NCI-H1048 (cell line): Measurements from ENCODE around the gene R3HDM4.

ENCODE experiments used
- DNase-seq: peaks from one replicate; lab custom pipeline; 2025; lab: John Stamatoyannopoulos, UW

R3HDM4 gene

DNA sequence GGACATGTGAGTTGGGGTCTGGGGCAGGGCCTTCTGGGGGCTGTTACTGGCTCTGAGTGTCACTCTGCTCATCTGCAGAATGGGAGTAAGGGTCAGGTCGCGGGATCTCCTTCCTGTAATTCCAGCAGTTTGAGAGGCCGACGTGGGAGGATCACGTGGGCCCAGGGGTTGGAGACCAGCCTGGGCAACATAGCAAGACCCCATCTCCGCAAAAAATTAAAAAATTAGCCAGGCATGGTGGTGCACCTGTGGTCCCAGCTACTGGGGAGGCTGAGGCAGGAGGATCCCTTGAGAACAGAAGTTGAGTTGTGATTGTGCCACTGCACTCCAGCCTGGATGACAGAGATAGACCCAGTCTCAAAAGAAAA is 16.9 kb upstream of the R3HDM4 start:
- no peak for DNase-seq

GRCh38 chr19:929203-929890 is 16.3 kb upstream of the R3HDM4 start:
- DNase-seq, result no peak

GRCh38 chr19:928471-929202 is 15.6 kb upstream of the R3HDM4 start:
- no peak for DNase-seq

- DNase-seq, result no peak
Observed at GRCh38 chr19:927780-928401, 14.9 kb upstream of the R3HDM4 start.

DNA sequence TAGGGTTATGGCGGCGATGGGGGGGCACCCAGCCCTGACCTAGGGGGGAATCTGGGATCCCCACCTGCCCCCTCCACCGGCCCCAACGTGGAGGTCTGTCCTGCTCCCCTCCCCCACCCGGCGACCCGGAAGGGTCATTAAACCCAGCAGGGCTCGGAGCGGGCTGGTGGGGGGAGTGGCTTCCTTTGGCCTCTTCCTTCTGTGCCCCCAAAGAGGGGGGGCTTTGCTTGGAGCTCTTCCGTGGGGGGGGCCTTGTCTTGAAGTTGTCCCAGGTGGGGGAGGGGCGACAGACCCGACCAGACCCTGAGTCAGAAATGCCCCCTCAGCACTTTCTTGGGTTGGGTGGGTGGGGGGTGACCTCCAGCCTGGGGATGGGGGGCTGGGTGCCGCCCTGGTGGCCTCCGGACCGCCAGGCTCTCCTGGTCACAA is 14.3 kb upstream of the R3HDM4 start:
- no peak for DNase-seq

DNA sequence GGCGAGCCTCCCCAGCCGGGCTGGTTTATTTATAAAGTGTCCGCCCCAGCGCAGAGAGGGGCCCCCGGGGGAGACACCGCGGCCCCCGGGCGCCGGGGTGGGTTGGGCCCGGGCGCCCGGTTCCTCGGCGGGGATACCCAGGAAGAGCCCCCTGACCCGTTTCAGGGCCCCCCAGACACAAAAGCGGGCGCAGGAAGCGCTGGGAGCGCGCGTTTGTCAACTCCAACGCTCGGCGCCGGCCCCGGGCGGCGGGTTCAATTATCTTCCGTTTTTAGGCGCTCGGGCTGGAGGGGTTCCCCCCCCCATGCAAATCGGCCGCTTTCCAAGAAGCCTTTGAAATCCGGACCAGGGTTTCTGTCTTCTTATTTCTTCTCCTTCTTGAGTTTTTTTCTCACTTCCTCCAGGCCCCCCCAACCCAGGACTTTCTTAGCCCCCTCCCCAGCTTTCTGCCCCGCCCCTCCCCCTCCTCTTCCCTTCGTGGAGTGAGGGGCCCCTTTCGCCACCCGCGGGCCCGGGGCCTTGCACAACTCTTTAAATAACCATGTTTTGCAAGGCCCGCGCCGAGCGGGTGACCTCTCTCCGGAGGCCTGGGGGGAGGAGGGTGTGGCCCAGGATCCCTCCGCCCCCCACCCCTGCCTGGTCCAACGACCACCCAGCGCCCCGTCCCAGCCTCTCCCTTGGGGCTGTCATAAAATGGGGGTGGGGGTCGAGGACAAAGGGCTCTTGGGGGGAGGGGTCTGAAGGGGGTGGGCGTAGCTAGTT is 13.8 kb upstream of the R3HDM4 start:
- DNase-seq, result no peak

GRCh38 chr19:926323-926588 is 13.2 kb upstream of the R3HDM4 start:
- no peak for DNase-seq

- peak; percentile 62 for DNase-seq
Observed at GRCh38 chr19:925526-926322, 12.7 kb upstream of the R3HDM4 start, which contains the start of gene ARID3A. Gene ARID3A (plus strand): TSS chr19:926035. CDS start chr19:929529, 3,494 bp downstream.

- DNase-seq, result no peak
Observed at GRCh38 chr19:925087-925525, 12.1 kb upstream of the R3HDM4 start.

DNA sequence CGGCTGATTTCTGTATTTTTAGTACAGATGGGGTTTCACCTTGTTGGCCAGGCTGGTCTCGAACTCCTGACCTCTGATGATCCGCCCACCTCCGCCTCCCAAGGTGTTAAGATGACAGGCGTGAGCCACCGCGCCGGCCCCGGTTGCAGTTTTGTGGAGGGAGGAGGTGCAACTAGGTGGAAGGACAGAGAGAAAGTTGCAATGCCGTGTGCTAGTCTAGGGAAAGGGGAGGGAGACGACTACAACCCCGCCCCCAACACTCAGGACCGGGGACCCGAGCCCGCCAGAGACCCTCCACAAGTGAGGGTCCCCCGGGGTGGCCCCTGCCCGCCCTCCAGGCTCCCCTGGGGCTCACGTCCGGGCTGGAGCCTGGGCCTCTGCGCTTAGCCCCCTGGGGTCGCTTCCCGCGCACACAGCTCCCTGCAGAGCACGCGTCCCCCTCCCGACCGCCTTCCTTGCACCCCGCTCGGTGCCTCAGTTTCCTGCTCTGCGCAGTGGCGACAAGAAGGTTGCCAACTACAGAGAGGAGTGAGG is 11.6 kb upstream of the R3HDM4 start:
- DNase-seq, result no peak

DNA sequence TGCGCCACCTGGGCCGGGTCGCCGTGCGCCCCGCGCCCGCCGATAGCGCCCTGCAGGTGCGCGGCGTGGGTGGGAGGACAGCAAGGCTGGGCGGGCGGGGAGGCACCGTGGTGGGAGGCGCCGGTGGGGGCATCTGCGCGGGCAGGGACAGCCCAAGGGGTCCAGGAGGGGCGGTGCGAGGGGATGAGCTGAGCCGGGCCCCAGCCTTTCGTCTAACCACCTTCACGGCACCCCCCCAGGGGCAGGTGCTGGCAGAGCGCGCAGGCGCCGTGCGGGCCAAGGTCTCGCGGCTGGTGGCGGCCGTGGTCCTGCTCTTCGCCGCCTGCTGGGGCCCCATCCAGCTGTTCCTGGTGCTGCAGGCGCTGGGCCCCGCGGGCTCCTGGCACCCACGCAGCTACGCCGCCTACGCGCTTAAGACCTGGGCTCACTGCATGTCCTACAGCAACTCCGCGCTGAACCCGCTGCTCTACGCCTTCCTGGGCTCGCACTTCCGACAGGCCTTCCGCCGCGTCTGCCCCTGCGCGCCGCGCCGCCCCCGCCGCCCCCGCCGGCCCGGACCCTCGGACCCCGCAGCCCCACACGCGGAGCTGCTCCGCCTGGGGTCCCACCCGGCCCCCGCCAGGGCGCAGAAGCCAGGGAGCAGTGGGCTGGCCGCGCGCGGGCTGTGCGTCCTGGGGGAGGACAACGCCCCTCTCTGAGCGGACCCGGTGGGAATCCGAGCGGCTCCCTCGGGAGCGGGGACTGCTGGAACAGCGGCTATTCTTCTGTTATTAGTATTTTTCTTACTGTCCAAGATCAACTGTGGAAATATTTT is 7.2 kb upstream of the R3HDM4 start:
- no peak for DNase-seq

DNA sequence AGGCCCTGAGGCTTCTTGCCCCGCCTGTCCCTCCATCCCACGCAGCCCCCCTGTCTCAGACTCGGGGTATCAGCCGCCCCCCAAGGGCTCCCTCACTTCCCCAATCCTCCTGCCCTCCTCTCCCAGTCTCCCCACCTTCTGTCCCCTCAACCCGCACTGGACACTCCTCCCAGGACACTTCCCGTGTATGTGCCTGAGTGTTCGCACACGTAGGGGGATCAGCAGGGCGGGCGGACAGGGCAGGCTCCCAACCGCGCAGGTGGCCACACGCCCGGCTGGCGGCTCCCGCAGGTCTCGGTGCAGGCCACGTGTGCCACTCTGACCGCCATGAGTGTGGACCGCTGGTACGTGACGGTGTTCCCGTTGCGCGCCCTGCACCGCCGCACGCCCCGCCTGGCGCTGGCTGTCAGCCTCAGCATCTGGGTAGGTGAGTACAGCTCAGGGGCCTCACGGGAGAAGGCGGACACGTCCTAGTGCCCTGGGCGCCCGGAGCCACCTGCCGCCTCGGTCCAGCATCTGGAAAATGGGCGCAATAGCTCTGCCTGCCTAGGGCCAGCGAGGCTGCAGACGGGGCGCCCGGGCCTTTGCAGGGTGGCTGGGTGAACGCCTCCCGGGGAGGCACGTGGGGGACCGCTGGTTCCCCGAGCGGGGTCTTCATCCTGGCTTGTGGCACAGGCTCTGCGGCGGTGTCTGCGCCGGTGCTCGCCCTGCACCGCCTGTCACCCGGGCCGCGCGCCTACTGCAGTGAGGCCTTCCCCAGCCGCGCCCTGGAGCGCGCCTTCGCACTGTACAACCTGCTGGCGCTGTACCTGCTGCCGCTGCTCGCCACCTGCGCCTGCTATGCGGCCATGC is 6.4 kb upstream of the R3HDM4 start:
- no peak for DNase-seq

DNA sequence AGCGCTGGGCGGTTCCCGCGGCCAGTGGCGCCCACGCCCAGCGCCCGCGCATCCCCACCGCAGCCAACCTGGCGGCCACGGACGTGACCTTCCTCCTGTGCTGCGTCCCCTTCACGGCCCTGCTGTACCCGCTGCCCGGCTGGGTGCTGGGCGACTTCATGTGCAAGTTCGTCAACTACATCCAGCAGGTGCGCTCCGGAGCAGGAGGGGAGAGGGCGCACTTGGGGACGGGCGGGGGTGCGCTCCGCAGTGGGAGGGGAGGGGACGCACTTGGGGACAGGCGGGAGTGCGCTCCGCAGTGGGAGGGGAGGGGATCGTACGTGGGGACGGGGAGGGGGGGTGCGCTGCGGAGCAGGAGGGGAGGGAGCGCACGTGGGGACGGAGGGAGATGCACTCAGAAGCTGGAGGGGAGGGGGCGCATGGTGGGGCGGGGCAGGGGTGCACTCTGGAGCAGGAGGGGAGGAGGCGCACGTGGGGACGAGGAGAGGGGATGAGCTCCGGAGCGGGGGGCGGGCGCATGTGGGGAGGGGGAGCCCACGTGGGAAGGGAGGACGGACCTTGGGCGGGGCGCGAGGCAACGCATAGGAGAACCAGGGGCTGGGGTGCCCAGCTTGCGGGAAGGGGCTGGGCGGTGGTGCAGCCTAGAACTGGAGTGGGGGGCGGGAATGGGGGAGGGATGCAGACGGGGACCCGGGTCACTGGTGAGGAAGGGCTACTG is 5.6 kb upstream of the R3HDM4 start:
- DNase-seq, result no peak

GRCh38 chr19:918152-918437 is 5.1 kb upstream of the R3HDM4 start:
- DNase-seq, result no peak

DNA sequence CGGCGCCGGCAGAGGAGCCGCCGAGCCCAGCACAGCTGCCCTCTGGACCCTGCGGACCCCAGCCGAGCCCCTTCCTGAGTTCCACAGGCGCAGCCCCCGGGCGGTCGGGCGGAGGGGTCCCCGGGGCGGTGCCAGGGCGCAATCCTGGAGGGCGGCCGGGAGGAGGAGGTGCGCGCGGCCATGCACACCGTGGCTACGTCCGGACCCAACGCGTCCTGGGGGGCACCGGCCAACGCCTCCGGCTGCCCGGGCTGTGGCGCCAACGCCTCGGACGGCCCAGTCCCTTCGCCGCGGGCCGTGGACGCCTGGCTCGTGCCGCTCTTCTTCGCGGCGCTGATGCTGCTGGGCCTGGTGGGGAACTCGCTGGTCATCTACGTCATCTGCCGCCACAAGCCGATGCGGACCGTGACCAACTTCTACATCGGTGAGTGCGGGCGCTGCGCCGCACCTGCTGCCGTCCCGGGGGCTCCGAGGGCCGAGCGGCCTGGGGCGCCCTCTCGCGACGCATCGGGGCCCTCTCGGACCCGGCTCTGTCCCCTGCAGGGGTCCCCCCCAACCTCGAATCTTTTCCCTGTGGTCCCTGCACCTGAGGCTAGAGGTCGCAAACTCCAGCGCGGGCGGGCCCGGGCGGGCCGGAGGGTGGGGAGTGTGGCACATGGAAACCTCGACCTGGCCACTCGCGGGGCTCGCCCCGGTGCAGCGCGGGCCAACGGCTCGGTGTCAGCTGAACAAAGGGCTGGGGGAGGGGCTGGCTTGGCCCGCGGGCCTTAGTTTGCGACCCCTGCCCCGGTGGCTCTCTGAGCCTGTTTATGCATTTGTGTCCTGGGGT is 4.5 kb upstream of the R3HDM4 start, which contains the start of gene KISS1R:
Gene KISS1R (plus strand): TSS at position 11 of the 829 bp plus-strand sequence. CDS start 170 bp downstream, at position 181.
- DNase-seq, result no peak

DNA sequence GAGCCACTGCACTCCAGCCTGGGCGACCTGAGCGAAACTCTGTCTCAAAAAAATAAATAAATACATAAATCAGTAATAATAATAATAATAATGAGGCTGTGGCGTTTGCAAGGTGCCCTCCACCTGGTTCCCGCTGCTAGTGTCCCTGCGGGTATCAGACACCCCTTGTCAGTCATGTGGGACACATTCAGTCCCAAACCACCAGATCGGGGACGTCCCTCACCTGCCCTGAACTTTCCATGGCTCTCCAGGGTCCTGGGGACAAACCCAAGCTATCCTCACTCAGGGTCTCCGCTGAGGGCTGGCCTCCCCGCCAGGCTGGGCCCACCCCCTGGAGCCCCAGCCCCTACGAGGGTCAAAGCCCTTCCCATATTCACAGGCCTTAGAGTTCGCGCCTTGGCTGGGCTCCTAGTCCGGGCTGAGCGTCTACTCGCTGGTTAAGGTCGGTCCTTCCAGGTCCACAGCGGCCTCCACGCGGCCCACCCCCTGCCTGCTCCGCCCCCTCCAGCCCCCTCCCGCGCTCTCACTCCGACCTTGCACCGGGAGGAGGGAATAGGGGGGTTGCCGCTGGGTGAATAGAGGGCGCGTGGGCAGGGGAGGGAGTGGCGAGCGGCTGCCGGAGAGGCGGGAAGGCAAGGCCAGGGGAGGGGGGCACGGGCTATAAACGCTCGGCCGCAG is 3.8 kb upstream of the R3HDM4 start:
- peak; percentile 37 for DNase-seq

GRCh38 chr19:912181-913079 is 589 bp downstream of the R3HDM4 start:
- no peak for DNase-seq
